Right lobe of liver (tissue), 6 donors: Measurements from ENCODE around the gene ZCCHC10. TPM values are rescaled to one million over a fixed set of nuclear protein-coding genes. Genes with fewer than 3 reads are reported as not detected.
A peak's percentile ranks its signal among the peaks of the same experiment; 100 is the strongest.

Experiments used
- ATAC-seq, 4 donors: fragments of 200-7000 bp; cut with Tn5 transposase; one replicate each; pipeline ENCODE4 v1.9.1; 2020; ENCODE audit warnings: mild to moderate bottlenecking in 4 of 4, moderate library complexity in 4 of 4
- DNase-seq, 3 donors: peaks; one replicate each; pipeline ENCODE4 v3.0.0-alpha.2; 2020
- H3K27ac ChIP-seq, 3 donors: fragments of 200-600 bp; one replicate each; pipeline ENCODE4 v1.8.0; 2022
- H3K27me3 ChIP-seq, 2 donors: fragments of 200-600 bp; one replicate each; pipeline ENCODE4 v1.8.0; 2022
- H3K36me3 ChIP-seq, 4 donors: fragments of 200-600 bp; sonication (generic) in 1 of 4; one replicate each; pipeline versions ENCODE4 v1.5.1 to v1.8.0; 2017 to 2022; ENCODE audit warnings: control low read depth in 1 of 4
- H3K4me1 ChIP-seq, 4 donors: fragments of 200-600 bp; sonication (generic) in 1 of 4; one replicate each; pipeline versions ENCODE4 v1.5.1 to v1.8.0; 2017 to 2022; ENCODE audit warnings: control low read depth in 1 of 4
- H3K4me3 ChIP-seq, 3 donors: fragments of 200-600 bp; one replicate each; pipeline ENCODE4 v1.8.0; 2022
- H3K9me3 ChIP-seq, 4 donors: fragments of 200-600 bp; sonication (generic) in 1 of 4; one replicate each; pipeline versions ENCODE4 v1.5.1 to v1.8.0; 2017 to 2022; ENCODE audit warnings: control low read depth in 1 of 4
- POLR2A ChIP-seq: fragments of 450-650 bp; IDR thresholded peaks from one replicate; pipeline ENCODE4 v1.6.1; 2017; ENCODE audit warnings: antibody characterized with exemption, mild to moderate bottlenecking
- WGBS: methylation state at CpG from one replicate; pipeline ENCODE4 v1.1.6; 2018; ENCODE audit warnings: low coverage, low lambda C conversion rate; ENCODE audit not compliant: insufficient coverage; ENCODE audit errors: missing lambda C conversion rate; 5-methylcytosine and 5-hydroxymethylcytosine counted together
- intact Hi-C, 2 donors: fragments of 100-400 bp; cut with DNase I; formaldehyde crosslinking; loops; one replicate each; pipeline versions ENCODE4 v1.11.2 to v1.14.1; 2022
- long read RNA-seq: library from polyadenylated mRNA; unstranded; transcript quantifications from one replicate; pipeline ENCODE4 v2.0.0, GENCODE V29; 2019
- total RNA-seq, 6 experiments: library from RNA; depleted of rRNA in 2 of 6; stranded (reverse); fragments of >200 nt in 2 of 6; fragmentation: NEBNext Ultra II Directional in 3 of 6; extraction: Animal tissue kit (Norgen Biotek cat#: 25700) in 3 of 6; gene quantifications; one replicate each; pipeline versions ENCODE4 v1.1.0 to v1.2.4, GENCODE V29; 2016 to 2023
- TF ChIP-seq, protein P1 (sequence below), 4 donors: fragments of 200-600 bp in 3 of 4; fragments of 450-650 bp in 1 of 4; IDR thresholded peaks; one replicate each; pipeline versions ENCODE4 v1.5.1 to v1.8.0; 2016 to 2022; ENCODE audit warnings: antibody characterized with exemption in 4 of 4, mild to moderate bottlenecking in 2 of 4
- donor health status: DM: no; HTN: yes; CAD: no.
- donor health status: DM: no; HTN: no; CAD: no.
- donor health status: DM: no; HTN: no; CAD: no.
- donor health status: DM: no; HTN: yes; CAD: no.
- donor health status: DM: no; HTN: yes; CAD: no.

Gene ZCCHC10
- total RNA-seq = 10 to 100 TPM in 2 of 6 experiments, 1 to 10 TPM in 4; 2.6 to 11.0 (median 9.0) TPM
- long read RNA-seq, partial matches to known transcripts = 0 of 4 reads
- long read RNA-seq, other reads (novel, unspliced or antisense) = 0 of 4 reads

DNA sequence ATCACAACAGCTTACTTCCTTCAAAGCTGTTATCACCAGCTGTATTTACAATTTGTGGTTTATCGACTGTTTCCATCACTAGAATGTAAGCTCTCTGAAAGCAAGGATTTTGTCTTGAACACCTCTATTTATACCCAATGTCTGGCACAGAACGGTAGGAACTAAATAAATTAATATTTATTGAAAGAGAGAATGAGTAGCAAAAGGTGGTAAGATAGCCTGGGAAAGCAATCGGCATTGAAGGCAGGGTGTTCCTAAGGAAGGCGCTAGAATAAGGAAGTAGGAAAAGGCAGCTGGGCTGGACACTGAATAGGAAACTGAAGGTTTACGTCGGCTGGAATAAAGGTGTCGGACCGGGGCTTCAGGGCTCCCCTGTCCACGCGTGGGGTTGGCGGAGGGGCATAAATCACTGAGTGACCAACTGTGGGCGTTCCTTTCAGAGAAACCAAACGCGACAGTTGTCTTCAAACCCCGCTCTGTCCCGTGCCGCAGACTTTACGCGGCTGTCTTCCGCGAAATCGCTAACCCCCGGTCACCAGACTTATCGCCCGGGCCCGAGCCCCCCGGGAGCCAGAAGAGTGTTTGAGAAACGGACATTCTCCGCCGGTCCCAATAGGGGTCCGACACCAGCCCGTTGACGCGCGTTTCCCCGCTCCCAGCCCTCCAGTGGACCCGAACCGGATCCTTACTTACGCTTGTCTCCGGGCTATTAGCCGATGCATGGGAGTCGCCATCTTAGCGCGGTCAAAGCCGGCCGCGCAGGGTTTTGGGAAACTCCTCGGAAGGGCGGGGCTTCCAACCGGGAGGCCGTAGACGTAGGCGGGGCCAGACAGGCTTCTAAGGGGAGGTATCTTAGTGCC, at the start of gene ZCCHC10:
Gene ZCCHC10, minus strand, starts transcription at position 746 of the 860 bp plus-strand sequence. Its CDS starts 12 bp downstream, at position 734.
- Histone ChIP-seq H3K4me1 (peaks cover 0 to 25% (median 0%) of the 10 kb centered on the region in 4 donors), H3K27me3 (no peaks in the 10 kb centered on the region), H3K9me3 (no peaks in the 10 kb centered on the region), H3K27ac (peak within 1 kb of the TSS; percentile 83 to 96 (median 91)), H3K4me3 (peak within 1 kb of the TSS; percentile 82 to 97 (median 92)), H3K36me3 (no peaks in the 10 kb centered on the region)
- ATAC-seq (peak; percentile 98 to 100 (median 99)), DNase-seq (peak; percentile 94)
- intact Hi-C loops = no loop called here
- under 1% methylated on average over 33 of the region's 53 CpGs for WGBS
- TF ChIP-seq, protein P1, sequence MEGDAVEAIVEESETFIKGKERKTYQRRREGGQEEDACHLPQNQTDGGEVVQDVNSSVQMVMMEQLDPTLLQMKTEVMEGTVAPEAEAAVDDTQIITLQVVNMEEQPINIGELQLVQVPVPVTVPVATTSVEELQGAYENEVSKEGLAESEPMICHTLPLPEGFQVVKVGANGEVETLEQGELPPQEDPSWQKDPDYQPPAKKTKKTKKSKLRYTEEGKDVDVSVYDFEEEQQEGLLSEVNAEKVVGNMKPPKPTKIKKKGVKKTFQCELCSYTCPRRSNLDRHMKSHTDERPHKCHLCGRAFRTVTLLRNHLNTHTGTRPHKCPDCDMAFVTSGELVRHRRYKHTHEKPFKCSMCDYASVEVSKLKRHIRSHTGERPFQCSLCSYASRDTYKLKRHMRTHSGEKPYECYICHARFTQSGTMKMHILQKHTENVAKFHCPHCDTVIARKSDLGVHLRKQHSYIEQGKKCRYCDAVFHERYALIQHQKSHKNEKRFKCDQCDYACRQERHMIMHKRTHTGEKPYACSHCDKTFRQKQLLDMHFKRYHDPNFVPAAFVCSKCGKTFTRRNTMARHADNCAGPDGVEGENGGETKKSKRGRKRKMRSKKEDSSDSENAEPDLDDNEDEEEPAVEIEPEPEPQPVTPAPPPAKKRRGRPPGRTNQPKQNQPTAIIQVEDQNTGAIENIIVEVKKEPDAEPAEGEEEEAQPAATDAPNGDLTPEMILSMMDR (IDR thresholded peaks at IDR 0.05) = no peak
- peak; percentile 75 for TF ChIP-seq POLR2A

DNA sequence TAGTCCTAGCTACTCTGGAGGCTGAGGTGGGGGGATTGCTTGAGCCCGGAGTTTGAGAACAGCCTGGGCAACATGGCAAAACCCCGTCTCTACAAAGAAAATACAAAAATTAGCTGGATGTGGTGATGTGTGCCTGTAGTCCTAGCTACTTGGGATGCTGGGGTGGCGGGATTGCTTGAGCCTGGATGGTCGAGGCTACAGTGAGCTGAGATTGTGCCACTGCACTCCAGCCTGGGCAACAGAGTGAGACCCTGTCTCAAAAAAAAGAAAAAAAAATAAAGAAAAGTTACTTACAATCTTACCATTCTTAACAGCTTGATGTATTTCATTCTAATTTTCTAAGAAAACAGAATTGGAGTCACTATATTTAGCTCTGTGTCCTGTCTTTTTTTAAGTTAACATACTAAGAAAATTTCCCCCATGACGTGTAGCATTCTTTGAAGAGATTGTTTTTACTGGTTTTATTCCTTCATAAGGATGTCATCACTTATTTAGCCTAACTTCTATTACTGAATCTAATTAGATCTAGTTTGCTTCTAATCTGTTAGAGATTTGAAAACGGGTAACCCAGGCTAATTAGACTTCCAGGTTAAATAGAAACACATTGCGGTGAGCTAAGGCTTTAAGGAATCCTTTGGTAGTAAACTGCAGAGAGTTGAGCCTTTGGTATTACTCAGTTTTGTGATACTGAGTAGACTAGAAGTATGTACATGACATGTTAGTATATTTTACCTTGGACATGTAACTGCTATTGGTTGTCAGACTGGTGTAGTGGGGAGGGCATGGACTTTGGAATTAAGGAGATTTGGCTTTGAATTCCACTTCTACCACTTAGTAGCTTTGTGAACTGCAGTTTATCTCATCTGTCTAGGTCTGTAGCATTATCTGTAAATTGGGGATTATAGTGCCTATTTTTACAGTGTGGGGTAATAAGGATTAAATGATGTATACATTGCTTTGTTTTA, 49.5 kb upstream of the ZCCHC10 start:
- ATAC-seq (peak; percentile 66 to 74 (median 68)), DNase-seq (no peak)
- peaks cover 0 to 40% (median 9%) of the 10 kb centered on the region in 4 donors for H3K36me3 ChIP-seq
- intact Hi-C loops = no loop called here
- no peak overlapping the region for H3K27ac ChIP-seq
- no peak overlapping the region for H3K4me3 ChIP-seq
- peaks cover 0 to 6% (median 0%) of the 10 kb centered on the region in 4 donors for H3K4me1 ChIP-seq
- no peaks in the 10 kb centered on the region for H3K27me3 ChIP-seq
- no peak for TF ChIP-seq POLR2A
- TF ChIP-seq, protein P1 (IDR thresholded peaks at IDR 0.05) = no peak
- H3K9me3 ChIP-seq = no peaks in the 10 kb centered on the region
- 78% methylated on average over 7 of the region's 7 CpGs for WGBS

DNA sequence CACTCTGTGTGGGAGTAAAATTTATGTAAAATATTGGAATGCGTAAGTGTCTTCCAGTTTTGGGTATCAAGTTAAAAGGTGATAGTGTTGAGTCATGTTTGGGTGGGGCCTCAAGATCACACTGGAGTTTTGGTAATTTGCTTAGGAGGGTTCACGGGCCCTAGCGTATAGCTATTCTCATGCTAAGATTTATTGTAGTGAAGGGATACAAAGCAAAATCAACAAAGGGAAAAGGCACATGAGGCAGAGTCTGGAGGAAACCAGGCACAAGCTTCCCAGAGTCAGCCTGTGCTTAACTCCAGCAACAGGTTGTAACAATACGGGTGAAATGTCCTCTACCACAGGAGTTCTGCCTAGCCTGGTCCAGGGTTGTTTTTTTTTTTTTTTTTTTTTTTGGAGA, 45.7 kb upstream of the ZCCHC10 start:
- intact Hi-C loops = no loop called here
- 89% methylated on average over 4 of the region's 4 CpGs for WGBS
- ATAC-seq (no peak), DNase-seq (no peak)
- H3K4me1 ChIP-seq = peaks cover 0 to 6% (median 0%) of the 10 kb centered on the region in 4 donors
- H3K36me3 ChIP-seq = peaks cover 0 to 63% (median 12%) of the 10 kb centered on the region in 4 donors
- no peak for TF ChIP-seq POLR2A
- no peaks in the 10 kb centered on the region for H3K27me3 ChIP-seq
- no peaks in the 10 kb centered on the region for H3K9me3 ChIP-seq
- H3K4me3 ChIP-seq = no peak overlapping the region
- H3K27ac ChIP-seq = no peak overlapping the region

DNA sequence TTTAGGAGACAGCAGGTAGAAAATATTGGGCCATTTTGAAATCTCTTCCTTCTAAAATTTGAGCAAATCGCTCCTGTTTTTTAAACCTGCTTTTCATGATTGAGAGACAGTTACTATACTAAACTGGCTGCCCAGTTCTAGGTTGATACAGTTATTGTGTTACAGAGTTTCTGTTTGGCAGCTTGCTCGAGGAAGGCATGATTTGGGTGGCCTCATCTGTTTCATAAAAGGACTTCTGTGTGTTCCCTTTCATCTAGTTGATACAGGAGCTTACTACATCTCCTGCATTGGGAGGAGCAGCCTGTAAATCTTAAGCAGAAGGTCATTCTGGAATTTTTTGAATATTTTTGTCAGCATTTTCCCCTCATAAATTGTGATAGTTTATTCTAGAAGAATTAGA, 39.7 kb upstream of the ZCCHC10 start:
- H3K4me1 ChIP-seq = no peaks in the 10 kb centered on the region
- intact Hi-C loops = no loop called here
- H3K27me3 ChIP-seq = no peaks in the 10 kb centered on the region
- peaks cover 0 to 53% (median 7%) of the 10 kb centered on the region in 4 donors for H3K36me3 ChIP-seq
- ATAC-seq (no peak), DNase-seq (no peak)
- no peaks in the 10 kb centered on the region for H3K9me3 ChIP-seq
- no peak for TF ChIP-seq POLR2A
- TF ChIP-seq, protein P1 (IDR thresholded peaks at IDR 0.05) = no peak
- 83% methylated on average over 2 of the region's 2 CpGs for WGBS
- no peak overlapping the region for H3K4me3 ChIP-seq
- no peak overlapping the region for H3K27ac ChIP-seq
